ENCODE measurements around the gene MAP3K10. TPM values are rescaled to one million over a fixed set of nuclear protein-coding genes. Genes with fewer than 3 reads are reported as not detected.

The MAP3K10 gene
- total and polyA plus RNA-seq, 4 experiments from 2014 or later = 2.0 to 30.2 (median 28.4) TPM; not detected in 1

- Mint-ChIP-seq H3K27ac (no peak overlapping the region), H3K9me3 (no peaks in the 10 kb centered on the region), H3K4me3 (no peak overlapping the region), H3K27me3 (no peaks in the 10 kb centered on the region), H3K4me1 (peaks cover 0 to 8% (median 0%) of the 10 kb centered on the region in 4 donors), H3K36me3 (peaks cover 24 to 53% of the 10 kb centered on the region in 2 donors)
- Histone ChIP-seq H3K9me3 (ENCODE audit: control insufficient read depth in 1 of 2, low read length in 2 of 2) (no peaks in the 10 kb centered on the region), H3K27ac (ENCODE audit: low read depth, low read length) (no peak overlapping the region), H3K36me3 (ENCODE audit: insufficient read depth, low read length) (peaks cover 41% of the 10 kb centered on the region), H3K27me3 (ENCODE audit: insufficient read depth, low read length) (no peaks in the 10 kb centered on the region), H3K4me3 (ENCODE audit: low read length in 2 of 2) (no peak overlapping the region), H3K4me1 (ENCODE audit: insufficient read depth, low read length) (no peaks in the 10 kb centered on the region)
- DNase-seq = no peak
- CTCF ChIA-PET (ENCODE audit: partially characterized antibody) = no interaction called here
- intact Hi-C loops (cut with micrococcal nuclease) = no loop called here
- POLR2A ChIA-PET (ENCODE audit: partially characterized antibody) = no interaction called here
These were observed 44.2 kb downstream of the MAP3K10 start for GRCh38 chr19:40235238-40236025.

- no peaks in the 10 kb centered on the region for H3K4me1 ChIP-seq (ENCODE audit: insufficient read depth, low read length)
- no peaks in the 10 kb centered on the region for H3K9me3 ChIP-seq (ENCODE audit: control insufficient read depth in 1 of 2, low read length in 2 of 2)
- no peak overlapping the region for H3K27ac ChIP-seq (ENCODE audit: low read depth, low read length)
- ChIA-PET CTCF (ENCODE audit: partially characterized antibody) (no interaction called here), POLR2A (ENCODE audit: partially characterized antibody) (no interaction called here)
- H3K36me3 Mint-ChIP-seq = peaks cover 24 to 55% of the 10 kb centered on the region in 2 donors
- no peak overlapping the region for H3K4me3 Mint-ChIP-seq
- no peaks in the 10 kb centered on the region for H3K27me3 ChIP-seq (ENCODE audit: insufficient read depth, low read length)
- H3K4me3 ChIP-seq (ENCODE audit: low read length in 2 of 2) = no peak overlapping the region
- peaks cover 0 to 6% (median 0%) of the 10 kb centered on the region in 4 donors for H3K4me1 Mint-ChIP-seq
- intact Hi-C loops (cut with micrococcal nuclease) = no loop called here
- no peak overlapping the region for H3K27ac Mint-ChIP-seq
- peaks cover 46% of the 10 kb centered on the region for H3K36me3 ChIP-seq (ENCODE audit: insufficient read depth, low read length)
- no peak for DNase-seq
- H3K27me3 Mint-ChIP-seq = no peaks in the 10 kb centered on the region
- no peaks in the 10 kb centered on the region for H3K9me3 Mint-ChIP-seq
These were observed 44.8 kb downstream of the MAP3K10 start for GRCh38 chr19:40236026-40236355.

GRCh38 chr19:40236366-40236765 is 45.1 kb downstream of the MAP3K10 start:
- H3K9me3 ChIP-seq (ENCODE audit: control insufficient read depth in 1 of 2, low read length in 2 of 2) = no peaks in the 10 kb centered on the region
- no peaks in the 10 kb centered on the region for H3K9me3 Mint-ChIP-seq
- no peaks in the 10 kb centered on the region for H3K27me3 Mint-ChIP-seq
- CTCF ChIA-PET (ENCODE audit: partially characterized antibody) = no interaction called here
- peaks cover 28 to 57% of the 10 kb centered on the region in 2 donors for H3K36me3 Mint-ChIP-seq
- intact Hi-C loops (cut with micrococcal nuclease) = no loop called here
- no peak for DNase-seq
- H3K4me3 ChIP-seq (ENCODE audit: low read length in 2 of 2) = no peak overlapping the region
- no peak overlapping the region for H3K27ac Mint-ChIP-seq
- no peak overlapping the region for H3K27ac ChIP-seq (ENCODE audit: low read depth, low read length)
- peaks cover 50% of the 10 kb centered on the region for H3K36me3 ChIP-seq (ENCODE audit: insufficient read depth, low read length)
- POLR2A ChIA-PET (ENCODE audit: partially characterized antibody) = no interaction called here
- H3K27me3 ChIP-seq (ENCODE audit: insufficient read depth, low read length) = no peaks in the 10 kb centered on the region
- H3K4me1 ChIP-seq (ENCODE audit: insufficient read depth, low read length) = no peaks in the 10 kb centered on the region
- H3K4me3 Mint-ChIP-seq = no peak overlapping the region
- H3K4me1 Mint-ChIP-seq = peaks cover 0 to 2% (median 0%) of the 10 kb centered on the region in 4 donors

- H3K4me3 Mint-ChIP-seq = no peak overlapping the region
- DNase-seq = no peak
- H3K9me3 ChIP-seq (ENCODE audit: control insufficient read depth in 1 of 2, low read length in 2 of 2) = no peaks in the 10 kb centered on the region
- H3K36me3 Mint-ChIP-seq = peaks cover 31 to 62% of the 10 kb centered on the region in 2 donors
- H3K4me1 Mint-ChIP-seq = no peaks in the 10 kb centered on the region
- no peak overlapping the region for H3K27ac Mint-ChIP-seq
- CTCF ChIA-PET (ENCODE audit: partially characterized antibody) = no interaction called here
- H3K4me1 ChIP-seq (ENCODE audit: insufficient read depth, low read length) = no peaks in the 10 kb centered on the region
- no peaks in the 10 kb centered on the region for H3K9me3 Mint-ChIP-seq
- no peaks in the 10 kb centered on the region for H3K27me3 ChIP-seq (ENCODE audit: insufficient read depth, low read length)
- intact Hi-C loops (cut with micrococcal nuclease) = no loop called here
- H3K4me3 ChIP-seq (ENCODE audit: low read length in 2 of 2) = no peak overlapping the region
- POLR2A ChIA-PET (ENCODE audit: partially characterized antibody) = no interaction called here
- no peaks in the 10 kb centered on the region for H3K27me3 Mint-ChIP-seq
- H3K27ac ChIP-seq (ENCODE audit: low read depth, low read length) = no peak overlapping the region
- H3K36me3 ChIP-seq (ENCODE audit: insufficient read depth, low read length) = peaks cover 54% of the 10 kb centered on the region
These were observed 46.6 kb downstream of the MAP3K10 start for GRCh38 chr19:40237791-40238190.

GRCh38 chr19:40238775-40239174 is 47.5 kb downstream of the MAP3K10 start:
- Mint-ChIP-seq H3K4me3 (no peak overlapping the region), H3K27ac (no peak overlapping the region), H3K27me3 (no peaks in the 10 kb centered on the region), H3K36me3 (peaks cover 31 to 62% of the 10 kb centered on the region in 2 donors), H3K4me1 (no peaks in the 10 kb centered on the region), H3K9me3 (peaks cover 0 to 1% (median 0%) of the 10 kb centered on the region in 8 donors)
- Histone ChIP-seq H3K36me3 (ENCODE audit: insufficient read depth, low read length) (peaks cover 54% of the 10 kb centered on the region), H3K9me3 (ENCODE audit: control insufficient read depth in 1 of 2, low read length in 2 of 2) (no peaks in the 10 kb centered on the region), H3K4me3 (ENCODE audit: low read length in 2 of 2) (no peak overlapping the region), H3K4me1 (ENCODE audit: insufficient read depth, low read length) (no peaks in the 10 kb centered on the region), H3K27me3 (ENCODE audit: insufficient read depth, low read length) (no peaks in the 10 kb centered on the region), H3K27ac (ENCODE audit: low read depth, low read length) (no peak overlapping the region)
- intact Hi-C loops (cut with micrococcal nuclease) = no loop called here
- ChIA-PET POLR2A (ENCODE audit: partially characterized antibody) (no interaction called here), CTCF (ENCODE audit: partially characterized antibody) (no interaction called here)
- DNase-seq = no peak

GRCh38 chr19:40239415-40240226 is 48.4 kb downstream of the MAP3K10 start:
- ChIA-PET POLR2A (ENCODE audit: partially characterized antibody) (no interaction called here), CTCF (ENCODE audit: partially characterized antibody) (no interaction called here)
- Histone ChIP-seq H3K9me3 (ENCODE audit: control insufficient read depth in 1 of 2, low read length in 2 of 2) (no peaks in the 10 kb centered on the region), H3K27me3 (ENCODE audit: insufficient read depth, low read length) (no peaks in the 10 kb centered on the region), H3K4me1 (ENCODE audit: insufficient read depth, low read length) (no peaks in the 10 kb centered on the region), H3K36me3 (ENCODE audit: insufficient read depth, low read length) (peaks cover 54% of the 10 kb centered on the region), H3K27ac (ENCODE audit: low read depth, low read length) (no peak overlapping the region), H3K4me3 (ENCODE audit: low read length in 2 of 2) (no peak overlapping the region)
- no peak overlapping the region for H3K4me3 Mint-ChIP-seq
- H3K27ac Mint-ChIP-seq = no peak overlapping the region
- H3K4me1 Mint-ChIP-seq = no peaks in the 10 kb centered on the region
- H3K27me3 Mint-ChIP-seq = no peaks in the 10 kb centered on the region
- peaks cover 0 to 1% (median 0%) of the 10 kb centered on the region in 8 donors for H3K9me3 Mint-ChIP-seq
- intact Hi-C loops (cut with micrococcal nuclease) = no loop called here
- peaks cover 31 to 56% of the 10 kb centered on the region in 2 donors for H3K36me3 Mint-ChIP-seq
- no peak for DNase-seq

- ChIA-PET POLR2A (ENCODE audit: partially characterized antibody) (no interaction called here), CTCF (ENCODE audit: partially characterized antibody) (no interaction called here)
- H3K4me3 Mint-ChIP-seq = no peak overlapping the region
- peaks cover 36 to 57% of the 10 kb centered on the region in 2 donors for H3K36me3 Mint-ChIP-seq
- no peak overlapping the region for H3K4me3 ChIP-seq (ENCODE audit: low read length in 2 of 2)
- H3K27me3 Mint-ChIP-seq = no peaks in the 10 kb centered on the region
- H3K4me1 Mint-ChIP-seq = peaks cover 0 to 6% (median 0%) of the 10 kb centered on the region in 4 donors
- peaks cover 0 to 1% (median 0%) of the 10 kb centered on the region in 8 donors for H3K9me3 Mint-ChIP-seq
- H3K36me3 ChIP-seq (ENCODE audit: insufficient read depth, low read length) = peaks cover 47% of the 10 kb centered on the region
- no peak for DNase-seq
- H3K9me3 ChIP-seq (ENCODE audit: control insufficient read depth in 1 of 2, low read length in 2 of 2) = no peaks in the 10 kb centered on the region
- no peaks in the 10 kb centered on the region for H3K27me3 ChIP-seq (ENCODE audit: insufficient read depth, low read length)
- H3K4me1 ChIP-seq (ENCODE audit: insufficient read depth, low read length) = no peaks in the 10 kb centered on the region
- intact Hi-C loops (cut with micrococcal nuclease) = no loop called here
- H3K27ac ChIP-seq (ENCODE audit: low read depth, low read length) = no peak overlapping the region
- H3K27ac Mint-ChIP-seq = no peak overlapping the region
These were observed 49.1 kb downstream of the MAP3K10 start for GRCh38 chr19:40240332-40240731.
